ENCODE data around the gene RUNX1.

RUNX1 gene

GRCh38 chr21:34924194-34924593 lies 124.9 kb downstream of the RUNX1 start:
- no peak for DNase-seq (ENCODE audit: low read depth in 2 of 2)

- no peak for DNase-seq (ENCODE audit: low read depth in 2 of 2)
Measured at GRCh38 chr21:34923626-34924025, 125.5 kb downstream of the RUNX1 start.

GRCh38 chr21:34923202-34923601 lies 125.9 kb downstream of the RUNX1 start:
- DNase-seq (ENCODE audit: low read depth in 2 of 2) = no peak

GRCh38 chr21:34922479-34922878 lies 126.6 kb downstream of the RUNX1 start:
- DNase-seq (ENCODE audit: low read depth in 2 of 2) = no peak

- no peak for DNase-seq (ENCODE audit: low read depth in 2 of 2)
Measured at GRCh38 chr21:34921151-34921550, 128.0 kb downstream of the RUNX1 start.

- DNase-seq (ENCODE audit: low read depth in 2 of 2) = no peak
Measured at GRCh38 chr21:34919406-34919805, 129.7 kb downstream of the RUNX1 start.

GRCh38 chr21:34916446-34916845 lies 132.7 kb downstream of the RUNX1 start:
- DNase-seq (ENCODE audit: low read depth in 2 of 2) = no peak

- no peak for DNase-seq (ENCODE audit: low read depth in 2 of 2)
Measured at GRCh38 chr21:34915364-34915841, 133.7 kb downstream of the RUNX1 start.

GRCh38 chr21:34914239-34914638 lies 134.9 kb downstream of the RUNX1 start:
- no peak for DNase-seq (ENCODE audit: low read depth in 2 of 2)

- no peak for DNase-seq (ENCODE audit: low read depth in 2 of 2)
Measured at GRCh38 chr21:34913811-34914210, 135.3 kb downstream of the RUNX1 start.

GRCh38 chr21:34912022-34912945 lies 136.8 kb downstream of the RUNX1 start:
- DNase-seq (ENCODE audit: low read depth in 2 of 2) = no peak

GRCh38 chr21:34911360-34911759 lies 137.7 kb downstream of the RUNX1 start:
- DNase-seq (ENCODE audit: low read depth in 2 of 2) = no peak

- no peak for DNase-seq (ENCODE audit: low read depth in 2 of 2)
Measured at GRCh38 chr21:34910396-34910795, 138.7 kb downstream of the RUNX1 start.

- no peak for DNase-seq (ENCODE audit: low read depth in 2 of 2)
Measured at GRCh38 chr21:34909492-34910292, 139.4 kb downstream of the RUNX1 start.

GRCh38 chr21:34908419-34909055 lies 140.6 kb downstream of the RUNX1 start:
- no peak for DNase-seq (ENCODE audit: low read depth in 2 of 2)

- no peak for DNase-seq (ENCODE audit: low read depth in 2 of 2)
Measured at GRCh38 chr21:34907461-34908418, 141.4 kb downstream of the RUNX1 start.

GRCh38 chr21:34906401-34906800 lies 142.7 kb downstream of the RUNX1 start:
- DNase-seq (ENCODE audit: low read depth in 2 of 2) = no peak

GRCh38 chr21:34905218-34905537 lies 143.9 kb downstream of the RUNX1 start:
- no peak for DNase-seq (ENCODE audit: low read depth in 2 of 2)

- no peak for DNase-seq (ENCODE audit: low read depth in 2 of 2)
Measured at GRCh38 chr21:34904526-34905217, 144.4 kb downstream of the RUNX1 start.

GRCh38 chr21:34900376-34900775 lies 148.7 kb downstream of the RUNX1 start:
- no peak for DNase-seq (ENCODE audit: low read depth in 2 of 2)

- DNase-seq (ENCODE audit: low read depth in 2 of 2) = no peak
Measured at GRCh38 chr21:34899760-34900159, 149.3 kb downstream of the RUNX1 start.
